HepG2 (cell line): Measurements from ENCODE around the gene NPAS2. TPM values are rescaled to one million over a fixed set of nuclear protein-coding genes. Genes with fewer than 3 reads are reported as not detected.
A peak's percentile ranks its signal among the peaks of the same experiment; 100 is the strongest.

Experiments used
- DRAP1 ChIP-seq: IDR thresholded peaks from 2 replicates; pipeline ENCODE4 v1.6.1; 2016; ENCODE audit warnings: missing genetic modification reagents, missing compliant biosample characterization
- HIVEP1 ChIP-seq: sonication (generic); formaldehyde crosslinking; IDR thresholded peaks from 2 replicates; pipeline ENCODE4 v1.4.0; 2020; ENCODE audit warnings: mild to moderate bottlenecking, missing genetic modification reagents
- IRF9 ChIP-seq: sonication (generic); formaldehyde crosslinking; IDR thresholded peaks from 2 replicates; pipeline ENCODE4 v1.8.0; 2022; ENCODE audit warnings: missing genetic modification reagents, mild to moderate bottlenecking, borderline replicate concordance
- KDM6A ChIP-seq: IDR thresholded peaks from 2 replicates; pipeline ENCODE4 v1.6.1; 2016; ENCODE audit warnings: low read depth
- NFKB2 ChIP-seq: sonication (generic); formaldehyde crosslinking; IDR thresholded peaks from 2 replicates; pipeline ENCODE4 v1.4.0; 2020; ENCODE audit warnings: missing genetic modification reagents, borderline replicate concordance
- NKX3-1 ChIP-seq: sonication (generic); formaldehyde crosslinking; IDR thresholded peaks from 2 replicates; pipeline ENCODE4 v1.5.0; 2020; ENCODE audit warnings: missing genetic modification reagents
- PRDM4 ChIP-seq: sonication (generic); formaldehyde crosslinking; IDR thresholded peaks from 2 replicates; pipeline ENCODE4 v1.9.0; 2021; ENCODE audit warnings: missing genetic modification reagents, borderline replicate concordance
- SOX6 ChIP-seq, 2 experiments: fragments of 450-650 bp in 1 of 2; sonication (generic) in 1 of 2; formaldehyde crosslinking in 1 of 2; IDR thresholded peaks; 2 replicates each; pipeline versions ENCODE4 v1.4.0 to v1.6.1; 2017 to 2020; ENCODE audit warnings: antibody characterized with exemption in 1 of 2, mild to moderate bottlenecking in 1 of 2, missing genetic modification reagents in 1 of 2
- TEF ChIP-seq: sonication (generic); formaldehyde crosslinking; IDR thresholded peaks from 2 replicates; pipeline ENCODE4 v1.5.0; 2020; ENCODE audit warnings: missing genetic modification reagents
- ZBED4 ChIP-seq: sonication (generic); formaldehyde crosslinking; IDR thresholded peaks from 2 replicates; pipeline ENCODE4 v1.4.0; 2020; ENCODE audit warnings: missing genetic modification reagents, borderline replicate concordance
- ZMAT3 ChIP-seq: sonication (generic); formaldehyde crosslinking; conservative IDR thresholded peaks from 2 replicates; pipeline ENCODE4 v1.7.0; 2021; ENCODE audit warnings: missing genetic modification reagents
- ZNF296 ChIP-seq: sonication (generic); formaldehyde crosslinking; conservative IDR thresholded peaks from 2 replicates; pipeline ENCODE4 v1.5.0; 2020; ENCODE audit warnings: mild to moderate bottlenecking, missing genetic modification reagents
- ZNF362 ChIP-seq: sonication (generic); formaldehyde crosslinking; IDR thresholded peaks from 2 replicates; pipeline ENCODE4 v1.4.0; 2020; ENCODE audit warnings: missing genetic modification reagents, mild to moderate bottlenecking, borderline replicate concordance
- ZNF660 ChIP-seq: sonication (generic); formaldehyde crosslinking; IDR thresholded peaks from 2 replicates; pipeline ENCODE4 v1.5.1; 2020; ENCODE audit warnings: mild to moderate bottlenecking, low read depth, missing genetic modification reagents, borderline replicate concordance
- ZNF674 ChIP-seq: sonication (generic); formaldehyde crosslinking; IDR thresholded peaks from 2 replicates; pipeline ENCODE4 v1.5.0; 2020; ENCODE audit warnings: low read depth, mild to moderate bottlenecking, missing genetic modification reagents
- ZNF772 ChIP-seq: sonication (generic); formaldehyde crosslinking; IDR thresholded peaks from 2 replicates; pipeline ENCODE4 v1.5.0; 2020; ENCODE audit warnings: mild to moderate bottlenecking, missing genetic modification reagents
- ZNF781 ChIP-seq: sonication (generic); formaldehyde crosslinking; IDR thresholded peaks from 2 replicates; pipeline ENCODE4 v1.5.1; 2020; ENCODE audit warnings: borderline replicate concordance, mild to moderate bottlenecking, missing genetic modification reagents; ENCODE audit errors: not compliant biosample characterization
- polyA plus RNA-seq, 8 experiments: library from polyadenylated mRNA; depleted of rRNA in 3 of 8; stranded (reverse) in 7 of 8; unstranded in 1 of 8; fragments of >200 nt; fragmentation: Illumina TruSeq in 4 of 8; extraction: Trizol in 4 of 8; gene quantifications; 2 replicates each; pipeline versions ENCODE4 v1.2.1 to v1.2.3, GENCODE V29; 2011 to 2016; ENCODE audit warnings: low read depth in 4 of 8, missing spikeins in 1 of 8, mixed read lengths in 1 of 8; ENCODE audit not compliant: insufficient read depth in 1 of 8
- total RNA-seq, 5 experiments: library from RNA; depleted of rRNA; stranded (reverse); fragments of >200 nt; fragmentation: Illumina TruSeq; extraction: Trizol; gene quantifications; 2 replicates each; pipeline ENCODE4 v1.2.3, GENCODE V29; 2016; ENCODE audit warnings: low read depth in 1 of 5

NPAS2 gene
- total and polyA plus RNA-seq, 2 of the 13 experiments (the other 11 are each of a cell fraction or from before 2014, with no cell fraction given) = 14.8 to 37.5 TPM

GRCh38 chr2:101002562-101003277, 182.8 kb downstream of the NPAS2 start (continued):
- TF ChIP-seq PRDM4 (CRISPR knock-in tag) (no peak), SOX6 (IDR thresholded peaks at IDR 0.05) (no peak), SOX6 (CRISPR knock-in tag; IDR thresholded peaks at IDR 0.05) (no peak), ZNF660 (no peak), ZNF772 (CRISPR knock-in tag) (no peak), NFKB2 (CRISPR knock-in tag) (peak; percentile 7; the same call in 1 of the 2 replicates), IRF9 (CRISPR knock-in tag) (no peak), ZMAT3 (0 out of 2 replicates have a peak, but pooled peaks have one; percentile 0), HIVEP1 (CRISPR knock-in tag) (no peak), KDM6A (CRISPR knock-in tag) (no peak), ZNF674 (CRISPR knock-in tag) (peak; percentile 22; the same call in 1 of the 2 replicates), DRAP1 (CRISPR knock-in tag) (no peak), NKX3-1 (CRISPR knock-in tag) (no peak), ZBED4 (CRISPR knock-in tag) (no peak), TEF (CRISPR knock-in tag) (no peak), ZNF296 (CRISPR knock-in tag) (0 out of 2 replicates have a peak, but pooled peaks have one; percentile 48), ZNF362 (CRISPR knock-in tag) (no peak), ZNF781 (CRISPR knock-in tag) (no peak)
